Neural cell (in vitro differentiated cells): ENCODE data around the gene RAD50. TPM values are rescaled to one million over a fixed set of nuclear protein-coding genes. Genes with fewer than 3 reads are reported as not detected.

Experiments used
- H2AFZ ChIP-seq: fragments of 200-600, 300-800 bp; sonication (generic), shearing (Covaris generic); 2 replicates; pipeline ENCODE4 v1.6.0; 2014; ENCODE audit warnings: low read depth, mild to moderate bottlenecking, antibody characterized with exemption, low read length, moderate library complexity
- H3F3A ChIP-seq: fragments of 200-600 bp; shearing (Covaris generic); 2 replicates; pipeline ENCODE4 v1.6.1; 2016; ENCODE audit warnings: mild to moderate bottlenecking, moderate library complexity, mixed read lengths, antibody characterized with exemption, low read length; ENCODE audit not compliant: insufficient read depth, poor library complexity, severe bottlenecking
- H3K27ac ChIP-seq: fragments of 200-600, 300-800 bp; sonication (generic), shearing (Covaris generic); 2 replicates; pipeline ENCODE4 v1.5.1; 2014; ENCODE audit warnings: mild to moderate bottlenecking, low read length, moderate library complexity
- H3K27me3 ChIP-seq: fragments of 300-800, 200-600 bp; sonication (generic), shearing (Covaris generic); 2 replicates; pipeline ENCODE4 v1.6.0; 2014; ENCODE audit warnings: mild to moderate bottlenecking, low read depth, low read length, moderate library complexity; ENCODE audit not compliant: insufficient read depth
- H3K36me3 ChIP-seq: fragments of 300-800, 200-600 bp; sonication (generic), shearing (Covaris generic); 2 replicates; pipeline ENCODE4 v1.5.1; 2014; ENCODE audit warnings: mild to moderate bottlenecking, antibody characterized with exemption, low read length, moderate library complexity; ENCODE audit not compliant: insufficient read depth
- H3K4me2 ChIP-seq: fragments of 300-800, 200-600 bp; sonication (generic), shearing (Covaris generic); 2 replicates; pipeline ENCODE4 v1.6.0; 2014; ENCODE audit warnings: mild to moderate bottlenecking, low read length
- H3K4me3 ChIP-seq: fragments of 300-800, 200-600 bp; sonication (generic), shearing (Covaris generic); 2 replicates; pipeline ENCODE4 v1.5.1; 2014; ENCODE audit warnings: mild to moderate bottlenecking, low read length, moderate library complexity
- H3K79me2 ChIP-seq: fragments of 200-600 bp; shearing (Covaris generic); replicated peaks from 2 replicates; pipeline ENCODE4 v1.6.0; 2014; ENCODE audit warnings: mild to moderate bottlenecking, low read length, moderate library complexity; ENCODE audit not compliant: insufficient read depth
- H3K9ac ChIP-seq: fragments of 300-800, 200-600 bp; sonication (generic), shearing (Covaris generic); 2 replicates; pipeline ENCODE4 v1.6.1; 2016; ENCODE audit warnings: mild to moderate bottlenecking, low read length, mixed read lengths
- H3K9me2 ChIP-seq: fragments of 200-600 bp; shearing (Covaris generic); 2 replicates; pipeline ENCODE4 v1.6.1; 2016; ENCODE audit warnings: mild to moderate bottlenecking, low read length, mixed read lengths; ENCODE audit not compliant: insufficient read depth
- H3K9me3 ChIP-seq: fragments of 200-600, 300-800 bp; sonication (generic), shearing (Covaris generic); 2 replicates; pipeline ENCODE4 v1.6.1; 2016; ENCODE audit warnings: mild to moderate bottlenecking, mixed run types, low read length, moderate library complexity, mixed read lengths
- H4K20me1 ChIP-seq: fragments of 200-600 bp; shearing (Covaris generic); 2 replicates; pipeline ENCODE4 v1.6.1; 2016; ENCODE audit warnings: mild to moderate bottlenecking, mixed run types; ENCODE audit not compliant: insufficient read depth
- CTCF ChIP-seq: fragments of 450-650 bp; IDR thresholded peaks from 2 replicates; pipeline ENCODE4 v1.5.1; 2014; ENCODE audit warnings: antibody characterized with exemption, mild to moderate bottlenecking, moderate library complexity; ENCODE audit not compliant: poor library complexity, severe bottlenecking
- EP300 ChIP-seq: fragments of 450-650 bp; conservative IDR thresholded peaks from 2 replicates; pipeline ENCODE4 v1.6.1; 2014; ENCODE audit warnings: antibody characterized with exemption, mild to moderate bottlenecking, moderate library complexity; ENCODE audit not compliant: poor library complexity, severe bottlenecking
- EZH2 ChIP-seq: fragments of 200-600, 300-800 bp; shearing (Covaris generic), sonication (generic); IDR thresholded peaks from 2 replicates; pipeline ENCODE4 v1.6.1; 2014; ENCODE audit warnings: antibody characterized with exemption, low read length, borderline replicate concordance, mild to moderate bottlenecking; ENCODE audit not compliant: insufficient read depth, poor library complexity, severe bottlenecking
- MXI1 ChIP-seq: fragments of 450-650 bp; conservative IDR thresholded peaks from 2 replicates; pipeline ENCODE4 v1.6.1; 2014; ENCODE audit warnings: antibody characterized with exemption, mild to moderate bottlenecking; ENCODE audit not compliant: poor library complexity, severe bottlenecking
- POLR2AphosphoS5 ChIP-seq: IDR thresholded peaks from 2 replicates; pipeline ENCODE4 v1.6.1; 2012
- RAD21 ChIP-seq: fragments of 450-650 bp; conservative IDR thresholded peaks from 2 replicates; pipeline ENCODE4 v1.6.1; 2014; ENCODE audit warnings: antibody characterized with exemption, mild to moderate bottlenecking, moderate library complexity
- REST ChIP-seq: IDR thresholded peaks from 2 replicates; pipeline ENCODE4 v1.6.1; 2012; ENCODE audit warnings: borderline replicate concordance
- SMC3 ChIP-seq: fragments of 450-650 bp; conservative IDR thresholded peaks from 2 replicates; pipeline ENCODE4 v1.6.1; 2014; ENCODE audit warnings: antibody characterized with exemption, mild to moderate bottlenecking, moderate library complexity; ENCODE audit not compliant: poor library complexity
- TAF1 ChIP-seq: IDR thresholded peaks from 2 replicates; pipeline ENCODE4 v1.6.1; 2012; ENCODE audit warnings: low read depth
- polyA plus RNA-seq: library from polyadenylated mRNA; depleted of rRNA; stranded (reverse); fragments of >200 nt; gene quantifications from 2 replicates; pipeline ENCODE4 v1.2.3, GENCODE V29; 2014

Gene RAD50
- polyA plus RNA-seq, 1 donor from 2014 or later: 6.7 TPM

GRCh38 chr5:132601071-132601728 lies 44.4 kb downstream of the RAD50 start:
- Histone ChIP-seq H3K4me2 (no peak overlapping the region), H3K9me3 (no peaks in the 10 kb centered on the region), H3K79me2 (no peaks in the 10 kb centered on the region), H2AFZ (no peak overlapping the region), H3K9me2 (no peaks in the 10 kb centered on the region), H3K4me3 (no peak overlapping the region), H3K9ac (no peak overlapping the region), H3K27me3 (no peaks in the 10 kb centered on the region), H4K20me1 (no peaks in the 10 kb centered on the region), H3K27ac (no peak overlapping the region), H3K36me3 (no peaks in the 10 kb centered on the region), H3F3A (no peaks in the 10 kb centered on the region)
- TF ChIP-seq POLR2AphosphoS5 (no peak), SMC3 (no peak), EZH2 (no peak), MXI1 (no peak), EP300 (no peak), RAD21 (no peak), CTCF (no peak), REST (no peak), TAF1 (no peak)

- no peak overlapping the region for H3K4me2 ChIP-seq
- H3K27me3 ChIP-seq: no peaks in the 10 kb centered on the region
- H3F3A ChIP-seq: no peaks in the 10 kb centered on the region
- no peaks in the 10 kb centered on the region for H3K9me2 ChIP-seq
- TF ChIP-seq REST (no peak), EZH2 (no peak), SMC3 (no peak), TAF1 (no peak), CTCF (no peak), MXI1 (no peak)
- no peaks in the 10 kb centered on the region for H3K36me3 ChIP-seq
- H2AFZ ChIP-seq: no peak overlapping the region
- no peaks in the 10 kb centered on the region for H3K79me2 ChIP-seq
- no peaks in the 10 kb centered on the region for H4K20me1 ChIP-seq
- no peak overlapping the region for H3K27ac ChIP-seq
- no peak overlapping the region for H3K4me3 ChIP-seq
- H3K9me3 ChIP-seq: no peaks in the 10 kb centered on the region
- no peak overlapping the region for H3K9ac ChIP-seq
Observed at GRCh38 chr5:132607095-132607494, 50.3 kb downstream of the RAD50 start.
